HepG2 (cell line): Measurements from ENCODE around the gene FSIP1. TPM values are rescaled to one million over a fixed set of nuclear protein-coding genes. Genes with fewer than 3 reads are reported as not detected.

Experiments
- ATAC-seq: fragments of 200-7000 bp; cut with Tn5 transposase; 3 replicates; pipeline ENCODE4 v1.9.1; 2020; ENCODE audit warnings: mild to moderate bottlenecking, moderate library complexity
- BruUV-seq: library from RNA; stranded (reverse); fragments of 400-500 nt; replicated peaks from 2 replicates; lab custom pipeline; 2021; lab: Mats Ljungman, UMichigan
- CTCF ChIA-PET: fragments of 300-600 bp; formaldehyde crosslinking; extraction: SDS; loops from one replicate; lab custom pipeline; 2021; ENCODE audit warnings: low total read pairs, inconsistent platforms, low intra/inter-chr PET ratio; lab: Yijun Ruan, JAX
- POLR2A ChIA-PET: fragments of 350-600 bp; sonication (Branson Sonifier 250); formaldehyde crosslinking; loops from one replicate; lab custom pipeline; 2020; ENCODE audit warnings: antibody characterized with exemption, inconsistent platforms; lab: Yijun Ruan, JAX
- DNase-seq: peaks from one replicate; pipeline ENCODE4 v3.0.0-alpha.2; 2015; ENCODE audit warnings: low spot score
- FAIRE-seq: peaks from 3 replicates; lab custom pipeline; 2011; peaks lifted over from hg19 to GRCh38; lab: Jason Lieb, UNC
- H2AFZ ChIP-seq: one replicate; pipeline ENCODE4 v1.6.1; 2011; ENCODE audit warnings: low read length, inconsistent platforms
- H3K27ac ChIP-seq: fragments of 300-600 bp; 3 replicates; pipeline ENCODE4 v1.8.0; 2011; ENCODE audit warnings: mixed run types, mild to moderate bottlenecking, mixed read lengths, low read length, inconsistent platforms; ENCODE audit not compliant: insufficient read depth; ENCODE audit errors: extremely low read length
- H3K27me3 ChIP-seq, 2 experiments: fragments of 200-600 bp in 1 of 2; 2 replicates in 1 of 2; 3 replicates in 1 of 2; pipeline versions ENCODE4 v1.6.0 to v1.8.0; 2011; ENCODE audit warnings: low read length in 2 of 2, mild to moderate bottlenecking in 2 of 2, moderate library complexity in 2 of 2, inconsistent platforms in 1 of 2; ENCODE audit not compliant: insufficient read depth in 2 of 2, control insufficient read depth in 1 of 2
- H3K36me3 ChIP-seq, 2 experiments: fragments of 200-600 bp in 1 of 2; replicated peaks in 1 of 2; 2 replicates in 1 of 2; 3 replicates in 1 of 2; pipeline versions ENCODE4 v1.5.1 to v1.8.0; 2011; ENCODE audit warnings: low read length in 2 of 2, inconsistent platforms in 1 of 2; ENCODE audit not compliant: insufficient read depth in 2 of 2, control insufficient read depth in 1 of 2
- H3K4me1 ChIP-seq: 2 replicates; pipeline ENCODE4 v1.5.1; 2012; ENCODE audit warnings: low read length, inconsistent platforms; ENCODE audit not compliant: insufficient read depth
- H3K4me2 ChIP-seq: 2 replicates; pipeline ENCODE4 v1.6.0; 2011; ENCODE audit warnings: low read depth, low read length, inconsistent platforms
- H3K4me3 ChIP-seq, 3 experiments: fragments of 200-600 bp in 1 of 3; sonication (generic), shearing (Covaris generic) in 1 of 3; replicated peaks in 1 of 3; 2 replicates each; pipeline ENCODE4 v1.5.1; 2011 to 2016; ENCODE audit warnings: low read length in 3 of 3, inconsistent platforms in 2 of 3, low read depth in 2 of 3, mild to moderate bottlenecking in 2 of 3, control low read depth in 1 of 3, mixed read lengths in 1 of 3; ENCODE audit not compliant: insufficient read depth in 1 of 3
- H3K79me2 ChIP-seq: one replicate; pipeline ENCODE4 v1.6.1; 2011; ENCODE audit warnings: low read length, inconsistent platforms; ENCODE audit not compliant: insufficient read depth
- H3K9ac ChIP-seq: 2 replicates; pipeline ENCODE4 v1.6.0; 2011; ENCODE audit warnings: mild to moderate bottlenecking, low read depth, low read length, inconsistent platforms; ENCODE audit not compliant: insufficient read depth
- H3K9me3 ChIP-seq: 2 replicates; pipeline ENCODE4 v1.5.1; 2012; ENCODE audit warnings: mild to moderate bottlenecking, low read length
- H4K20me1 ChIP-seq: 2 replicates; pipeline ENCODE4 v1.6.0; 2011; ENCODE audit warnings: inconsistent platforms, mild to moderate bottlenecking, low read length, moderate library complexity; ENCODE audit not compliant: insufficient read depth
- CEBPB ChIP-seq: IDR thresholded peaks from 2 replicates; pipeline ENCODE4 v1.6.1; 2011; ENCODE audit warnings: low read depth, low read length, improper control_type of control experiment, borderline replicate concordance
- JUNB ChIP-seq: sonication (generic); formaldehyde crosslinking; IDR thresholded peaks from 2 replicates; pipeline ENCODE4 v1.8.0; 2022; ENCODE audit warnings: missing genetic modification reagents, mild to moderate bottlenecking, borderline replicate concordance
- MED13 ChIP-seq: sonication (generic); formaldehyde crosslinking; IDR thresholded peaks from 2 replicates; pipeline ENCODE4 v1.5.0; 2020; ENCODE audit warnings: missing genetic modification reagents
- PCBP2 ChIP-seq: fragments of 200-400 bp; formaldehyde crosslinking; optimal IDR thresholded peaks from 2 replicates; pipeline ENCODE3; 2018; ENCODE audit warnings: low read length, low read depth; ENCODE audit not compliant: poor library complexity, severe bottlenecking
- REXO4 ChIP-seq: sonication (generic); formaldehyde crosslinking; IDR thresholded peaks from 2 replicates; pipeline ENCODE4 v1.8.0; 2022; ENCODE audit warnings: missing genetic modification reagents, mild to moderate bottlenecking, borderline replicate concordance
- TCF7 ChIP-seq: sonication (generic); IDR thresholded peaks from 2 replicates; pipeline ENCODE4 v1.6.1; 2016; ENCODE audit warnings: antibody characterized with exemption, low read depth
- ZNF432 ChIP-seq: sonication (generic); formaldehyde crosslinking; IDR thresholded peaks from 2 replicates; pipeline ENCODE4 v1.5.0; 2020; ENCODE audit warnings: missing genetic modification reagents, mild to moderate bottlenecking, borderline replicate concordance
- WGBS: methylation state at CpG from one replicate; pipeline ENCODE4 v1.1.6; 2017; ENCODE audit warnings: low lambda C conversion rate; 5-methylcytosine and 5-hydroxymethylcytosine counted together
- in situ Hi-C: cut with HindIII; loops from 2 replicates; pipeline ENCODE4 v1.10.0; 2017; ENCODE audit warnings: low pct_unique_long_range_greater_than_20kb; ENCODE audit not compliant: extremely low pct_ligation_motif_present
- intact Hi-C: fragments of 100-400 bp; cut with micrococcal nuclease; formaldehyde crosslinking; loops from one replicate; pipeline ENCODE4 v1.10.0; 2022; ENCODE audit not compliant: unreplicated experiment
- polyA plus RNA-seq, 8 experiments: library from polyadenylated mRNA; depleted of rRNA in 3 of 8; stranded (reverse) in 7 of 8; unstranded in 1 of 8; fragments of >200 nt; fragmentation: Illumina TruSeq in 4 of 8; extraction: Trizol in 4 of 8; gene quantifications; 2 replicates each; pipeline versions ENCODE4 v1.2.1 to v1.2.3, GENCODE V29; 2011 to 2016; ENCODE audit warnings: low read depth in 4 of 8, missing spikeins in 1 of 8, mixed read lengths in 1 of 8; ENCODE audit not compliant: insufficient read depth in 1 of 8
- total RNA-seq, 5 experiments: library from RNA; depleted of rRNA; stranded (reverse); fragments of >200 nt; fragmentation: Illumina TruSeq; extraction: Trizol; gene quantifications; 2 replicates each; pipeline ENCODE4 v1.2.3, GENCODE V29; 2016; ENCODE audit warnings: low read depth in 1 of 5
- TF ChIP-seq, protein P1 (sequence below): sonication (generic); formaldehyde crosslinking; IDR thresholded peaks from 2 replicates; pipeline ENCODE4 v1.8.0; 2022; ENCODE audit warnings: mild to moderate bottlenecking, missing genetic modification reagents
- TF ChIP-seq, protein P2 (sequence below): sonication (generic); formaldehyde crosslinking; IDR thresholded peaks from 2 replicates; pipeline ENCODE4 v1.5.0; 2020; ENCODE audit warnings: mild to moderate bottlenecking, missing genetic modification reagents
- TF ChIP-seq, protein P3 (sequence below): IDR thresholded peaks from 2 replicates; pipeline ENCODE4 v1.6.1; 2016; ENCODE audit warnings: mild to moderate bottlenecking, missing biosample characterization, missing genetic modification reagents

FSIP1 gene
- total and polyA plus RNA-seq, 2 of the 13 experiments (the other 11 are each of a cell fraction or from before 2014, with no cell fraction given): 0.18 TPM; not detected in 1

DNA sequence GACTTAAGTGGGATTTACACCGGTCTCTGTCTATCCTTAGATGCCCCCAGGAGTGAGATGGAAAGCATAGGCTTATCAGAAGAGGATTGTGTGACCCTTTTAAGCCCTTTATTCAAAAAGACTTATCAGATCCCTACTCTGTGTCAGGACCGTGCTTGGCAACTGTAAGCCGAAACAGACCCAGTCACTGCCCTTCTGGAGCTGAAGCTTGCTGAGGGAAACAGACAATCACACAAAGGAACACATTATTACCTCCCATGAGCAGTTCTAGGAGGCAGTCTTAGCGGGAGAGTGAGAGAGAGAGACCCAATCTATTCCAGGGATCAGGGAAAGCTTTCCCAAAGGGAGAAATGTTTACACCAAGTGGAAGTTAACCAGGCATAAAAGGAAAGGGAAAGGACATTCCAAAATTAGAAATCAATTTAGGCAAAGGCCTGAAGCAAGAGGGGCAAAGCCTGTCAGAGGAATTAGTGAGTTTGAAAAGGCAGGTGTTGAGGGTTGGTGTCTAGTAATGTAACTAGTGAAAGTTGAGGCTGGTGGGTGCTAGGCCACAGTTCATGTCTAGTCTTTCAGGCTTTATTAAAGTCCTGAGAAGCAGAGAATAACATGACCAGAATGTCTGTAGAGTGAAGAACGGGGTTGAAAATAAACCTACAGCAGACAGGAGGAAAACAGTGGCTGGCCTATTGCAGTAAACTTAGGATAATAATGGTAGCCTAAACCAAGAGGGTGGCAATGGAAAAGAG lies 115.1 kb downstream of the FSIP1 start:
- Histone ChIP-seq H3K4me3 (no peak overlapping the region), H3K27me3 (no peaks in the 10 kb centered on the region; a peak in 1 of 5 replicates), H2AFZ (no peak overlapping the region), H4K20me1 (no peaks in the 10 kb centered on the region), H3K9me3 (no peaks in the 10 kb centered on the region), H3K27ac (no peak overlapping the region), H3K4me2 (no peak overlapping the region), H3K79me2 (no peaks in the 10 kb centered on the region), H3K9ac (no peak overlapping the region), H3K36me3 (no peaks in the 10 kb centered on the region), H3K4me1 (no peaks in the 10 kb centered on the region)
- TF ChIP-seq CEBPB (no peak), ZNF432 (CRISPR knock-in tag) (no peak), PCBP2 (no peak), TCF7 (no peak), JUNB (no peak), REXO4 (CRISPR knock-in tag) (no peak), MED13 (CRISPR knock-in tag) (no peak)
- TF ChIP-seq, protein P1, sequence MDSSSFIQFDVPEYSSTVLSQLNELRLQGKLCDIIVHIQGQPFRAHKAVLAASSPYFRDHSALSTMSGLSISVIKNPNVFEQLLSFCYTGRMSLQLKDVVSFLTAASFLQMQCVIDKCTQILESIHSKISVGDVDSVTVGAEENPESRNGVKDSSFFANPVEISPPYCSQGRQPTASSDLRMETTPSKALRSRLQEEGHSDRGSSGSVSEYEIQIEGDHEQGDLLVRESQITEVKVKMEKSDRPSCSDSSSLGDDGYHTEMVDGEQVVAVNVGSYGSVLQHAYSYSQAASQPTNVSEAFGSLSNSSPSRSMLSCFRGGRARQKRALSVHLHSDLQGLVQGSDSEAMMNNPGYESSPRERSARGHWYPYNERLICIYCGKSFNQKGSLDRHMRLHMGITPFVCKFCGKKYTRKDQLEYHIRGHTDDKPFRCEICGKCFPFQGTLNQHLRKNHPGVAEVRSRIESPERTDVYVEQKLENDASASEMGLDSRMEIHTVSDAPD: no peak
- TF ChIP-seq, protein P2, sequence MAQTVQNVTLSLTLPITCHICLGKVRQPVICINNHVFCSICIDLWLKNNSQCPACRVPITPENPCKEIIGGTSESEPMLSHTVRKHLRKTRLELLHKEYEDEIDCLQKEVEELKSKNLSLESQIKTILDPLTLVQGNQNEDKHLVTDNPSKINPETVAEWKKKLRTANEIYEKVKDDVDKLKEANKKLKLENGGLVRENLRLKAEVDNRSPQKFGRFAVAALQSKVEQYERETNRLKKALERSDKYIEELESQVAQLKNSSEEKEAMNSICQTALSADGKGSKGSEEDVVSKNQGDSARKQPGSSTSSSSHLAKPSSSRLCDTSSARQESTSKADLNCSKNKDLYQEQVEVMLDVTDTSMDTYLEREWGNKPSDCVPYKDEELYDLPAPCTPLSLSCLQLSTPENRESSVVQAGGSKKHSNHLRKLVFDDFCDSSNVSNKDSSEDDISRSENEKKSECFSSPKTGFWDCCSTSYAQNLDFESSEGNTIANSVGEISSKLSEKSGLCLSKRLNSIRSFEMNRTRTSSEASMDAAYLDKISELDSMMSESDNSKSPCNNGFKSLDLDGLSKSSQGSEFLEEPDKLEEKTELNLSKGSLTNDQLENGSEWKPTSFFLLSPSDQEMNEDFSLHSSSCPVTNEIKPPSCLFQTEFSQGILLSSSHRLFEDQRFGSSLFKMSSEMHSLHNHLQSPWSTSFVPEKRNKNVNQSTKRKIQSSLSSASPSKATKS (CRISPR knock-in tag): no peak
- TF ChIP-seq, protein P3, sequence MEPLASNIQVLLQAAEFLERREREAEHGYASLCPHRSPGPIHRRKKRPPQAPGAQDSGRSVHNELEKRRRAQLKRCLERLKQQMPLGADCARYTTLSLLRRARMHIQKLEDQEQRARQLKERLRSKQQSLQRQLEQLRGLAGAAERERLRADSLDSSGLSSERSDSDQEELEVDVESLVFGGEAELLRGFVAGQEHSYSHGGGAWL (CRISPR knock-in tag): no peak
- FAIRE-seq (no peak), DNase-seq (no peak), ATAC-seq (no peak)
- in situ Hi-C loops (no loop called here), intact Hi-C loops (loop anchor here (1.0 kb wide), 1 partner anchor 44 kb away; no protein-coding TSS in a partner anchor)
- no TSS peak for BruUV-seq
- ChIA-PET POLR2A (no interaction called here), CTCF (no interaction called here)
- WGBS: 44% methylated on average over 5 of the region's 5 CpGs
